Medulla oblongata (tissue), 1 donor: Measurements from ENCODE around the gene CTDP1.
A peak's percentile ranks its signal among the peaks of the same experiment; 100 is the strongest.

ENCODE experiments used
- DNase-seq: peaks from one replicate; pipeline ENCODE4 v3.0.0-alpha.2; 2015; ENCODE audit errors: extremely low spot score

The CTDP1 gene

DNA sequence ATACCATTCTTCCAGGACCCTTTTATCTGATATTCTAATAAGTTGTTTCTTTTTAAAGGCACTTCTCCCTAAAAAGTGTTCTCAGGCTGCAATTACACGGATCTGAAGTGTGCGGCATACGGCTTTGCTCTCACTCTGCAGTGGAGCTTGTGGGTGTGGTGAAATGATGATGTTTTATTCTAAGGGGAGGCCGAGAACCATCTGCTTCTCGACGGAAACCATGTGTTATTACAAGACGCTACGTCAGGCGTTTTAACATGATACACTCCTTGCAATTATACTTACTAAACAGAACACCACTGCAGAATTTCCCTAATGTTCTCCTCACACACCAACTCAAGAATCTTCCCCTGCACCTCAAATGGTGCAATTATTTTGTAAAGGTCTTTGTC is 34.9 kb upstream of the CTDP1 start:
- no peak for DNase-seq

GRCh38 chr18:79645291-79645983 is 34.2 kb upstream of the CTDP1 start:
- no peak for DNase-seq

- no peak for DNase-seq
Measured at GRCh38 chr18:79647307-79647706, 32.3 kb upstream of the CTDP1 start.

DNA sequence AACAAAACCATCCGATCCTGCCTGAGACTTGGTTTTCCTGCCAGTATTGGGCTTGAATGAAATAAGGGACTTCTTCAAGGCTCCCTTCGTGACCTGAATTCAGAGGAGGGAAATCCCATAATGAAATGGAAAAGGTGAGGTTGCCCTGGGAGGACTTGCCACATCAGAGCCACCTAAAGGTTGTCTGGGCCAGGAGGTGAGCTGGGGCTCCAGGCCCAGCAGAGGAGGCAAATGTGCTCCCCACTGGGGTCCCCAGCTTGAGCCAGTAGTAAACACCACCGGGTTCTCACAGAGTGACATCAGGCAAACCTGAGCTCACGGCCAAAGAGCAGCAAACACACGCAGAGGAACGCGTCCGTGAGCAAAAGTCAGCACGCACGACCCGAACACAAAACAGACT is 28.6 kb upstream of the CTDP1 start:
- no peak for DNase-seq

GRCh38 chr18:79657342-79657996 is 22.1 kb upstream of the CTDP1 start:
- DNase-seq, result peak; percentile 61

DNA sequence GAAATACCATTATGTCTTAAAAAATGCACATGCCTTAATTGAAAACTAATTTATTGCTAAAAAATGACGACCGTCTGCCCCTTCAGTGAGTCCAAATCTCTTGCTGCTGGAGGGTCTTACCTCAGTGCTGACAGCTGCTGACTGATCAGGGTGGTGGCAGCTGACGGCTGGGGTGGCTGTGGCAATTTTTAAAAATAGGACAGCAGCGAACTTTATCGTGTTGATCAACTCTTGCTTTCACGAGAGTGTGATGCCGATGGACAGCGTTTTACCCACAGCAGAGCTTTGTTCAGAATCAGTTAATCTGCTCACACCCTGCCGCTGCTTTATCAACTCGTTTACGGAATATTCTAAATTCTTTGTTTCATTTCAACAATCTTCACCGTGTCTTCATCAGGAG is 21.2 kb upstream of the CTDP1 start:
- DNase-seq, result no peak

GRCh38 chr18:79659733-79660132 is 19.9 kb upstream of the CTDP1 start:
- no peak for DNase-seq

- peak; percentile 68 for DNase-seq
Measured at GRCh38 chr18:79662034-79662433, 17.6 kb upstream of the CTDP1 start.

- DNase-seq, result no peak
Measured at GRCh38 chr18:79662439-79662838, 17.2 kb upstream of the CTDP1 start.

- DNase-seq, result no peak
Measured at GRCh38 chr18:79664525-79665125, 15.0 kb upstream of the CTDP1 start.

GRCh38 chr18:79668203-79668602 is 11.4 kb upstream of the CTDP1 start:
- no peak for DNase-seq

DNA sequence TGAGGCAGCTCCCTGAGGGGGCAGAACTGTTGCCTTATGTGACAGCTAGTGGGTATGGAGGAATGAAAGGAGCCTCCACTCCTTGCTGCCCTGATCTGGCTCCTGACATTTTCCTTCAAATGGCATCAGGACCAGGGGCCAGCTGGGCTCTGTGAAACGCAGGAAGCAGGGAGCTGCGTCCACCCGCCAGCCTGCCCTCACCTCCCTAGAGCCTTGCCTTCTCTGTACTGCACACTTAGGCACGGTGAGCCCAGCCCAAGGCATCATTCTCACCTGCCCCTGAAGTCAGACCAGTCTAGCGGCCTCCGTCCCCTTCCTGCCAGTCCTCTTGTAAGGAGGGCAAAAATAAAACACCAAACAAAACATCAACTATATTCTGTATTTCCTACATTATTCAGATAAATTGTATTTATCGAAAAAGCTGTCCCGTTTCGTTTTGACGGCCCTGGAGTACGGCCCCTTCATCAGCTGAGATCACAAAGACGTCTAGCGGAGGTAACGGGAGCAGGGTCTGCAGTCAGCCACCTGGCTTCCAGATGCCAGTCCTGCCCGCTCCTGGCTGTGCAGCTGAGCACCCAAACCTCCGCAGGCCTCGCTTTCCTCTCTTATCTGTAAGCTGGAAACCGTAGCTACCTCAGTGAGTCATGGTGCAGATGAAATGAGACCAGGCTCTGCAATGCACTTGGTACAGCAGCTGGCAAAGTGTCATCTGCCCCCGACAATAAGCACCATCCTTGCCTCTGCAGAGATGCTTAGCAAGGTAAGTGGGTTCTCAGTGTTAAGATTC is 6.9 kb upstream of the CTDP1 start:
- no peak for DNase-seq

- no peak for DNase-seq
Measured at GRCh38 chr18:79677221-79677620, 2.4 kb upstream of the CTDP1 start.

- no peak for DNase-seq
Measured at GRCh38 chr18:79677840-79678239, 1.8 kb upstream of the CTDP1 start.

- DNase-seq, result peak; percentile 99
Measured at GRCh38 chr18:79678665-79679551, 695 bp upstream of the CTDP1 start.

DNA sequence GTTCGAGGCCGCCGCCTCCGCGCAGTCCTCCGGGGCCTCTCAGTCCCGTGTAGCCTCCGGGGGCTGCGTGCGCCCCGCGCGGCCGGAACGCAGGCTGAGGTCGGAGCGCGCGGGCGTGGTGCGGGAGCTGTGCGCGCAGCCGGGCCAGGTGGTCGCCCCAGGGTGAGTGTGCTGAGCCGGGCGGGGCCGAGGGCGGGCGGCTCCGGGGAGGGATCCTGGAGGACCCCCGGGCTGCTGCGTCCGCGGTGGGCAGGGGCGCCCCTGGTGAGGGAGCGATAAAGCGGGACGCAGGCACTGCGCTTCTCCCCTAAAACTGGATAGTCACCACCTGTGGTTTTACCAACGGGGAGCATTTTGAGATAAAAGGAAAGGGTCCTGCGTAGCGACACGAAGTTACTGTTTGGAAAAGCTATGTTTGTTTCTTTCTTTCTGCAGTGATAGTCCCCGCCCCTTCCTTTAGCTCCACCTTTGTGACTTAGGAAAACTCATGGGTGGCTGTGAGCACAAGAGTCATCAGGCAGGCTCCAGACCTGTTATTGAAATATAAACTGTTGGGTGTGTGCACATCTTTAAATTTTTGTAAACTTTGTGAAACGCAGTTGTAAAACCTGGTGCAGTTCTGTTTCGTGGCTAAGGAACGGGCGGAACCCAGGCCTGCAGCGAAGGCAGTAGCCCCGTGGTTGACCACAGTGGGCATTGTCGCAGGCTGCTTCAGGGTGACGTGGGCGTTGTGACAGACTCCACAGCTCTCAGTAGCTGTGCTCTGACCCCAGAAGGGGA is 687 bp downstream of the CTDP1 start:
- peak; percentile 28 for DNase-seq

- no peak for DNase-seq
Measured at GRCh38 chr18:79680891-79681339, 1.3 kb downstream of the CTDP1 start.

DNA sequence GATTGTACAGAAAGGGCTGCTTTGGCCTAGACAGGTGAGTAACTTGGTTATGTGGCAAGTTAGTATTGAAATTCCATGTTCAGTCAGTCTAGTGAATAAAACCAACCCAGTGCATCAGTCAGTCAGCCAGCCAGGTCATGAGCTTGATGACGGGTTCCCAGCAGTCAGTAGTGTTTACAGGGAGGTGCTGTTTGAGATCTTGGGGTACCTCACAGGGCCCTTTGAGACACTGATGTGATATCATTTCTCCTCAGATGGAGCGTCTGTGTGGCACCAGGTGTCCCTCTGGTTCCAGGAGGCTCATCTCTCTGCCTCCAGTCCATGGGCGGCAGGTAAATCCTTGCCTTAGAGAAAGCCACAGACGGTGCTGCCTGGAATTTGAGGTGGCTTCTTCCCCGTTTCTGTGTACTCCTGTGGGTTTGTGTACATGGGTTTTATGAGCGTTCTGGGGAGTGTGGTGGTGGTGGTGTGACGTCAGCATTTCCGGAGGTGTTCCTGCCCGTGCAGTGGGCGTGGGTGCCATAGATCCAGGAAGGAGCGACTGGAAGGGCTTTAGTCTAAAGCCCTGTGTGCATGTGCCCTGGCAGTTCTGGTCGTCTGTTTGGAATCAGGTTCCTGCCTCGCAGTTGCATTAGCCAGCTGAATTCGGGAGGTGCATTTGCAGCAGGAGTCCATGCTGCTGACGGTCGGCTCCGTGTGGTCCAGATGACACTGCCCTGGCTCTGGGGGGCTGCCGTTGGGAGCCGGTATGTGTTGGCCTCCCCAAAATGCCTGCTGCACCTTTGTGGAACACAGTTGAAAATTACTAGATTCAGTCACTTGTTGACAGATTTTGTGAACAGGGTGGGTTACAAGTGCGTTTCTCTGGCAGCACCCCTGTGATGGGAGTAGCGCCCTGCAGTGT is 2.1 kb downstream of the CTDP1 start:
- DNase-seq, result no peak

- no peak for DNase-seq
Measured at GRCh38 chr18:79682481-79682880, 2.9 kb downstream of the CTDP1 start.
